Dendritic cell treated with granulocyte-macrophage colony-stimulating factor and Interleukin-4, amounts not matched to agents 40 ng/mL and 50 ng/mL, for 4 days (primary cell): ENCODE data around the gene TCHP.
"Not testable (repeated sequence)": the region's sequence is repeated elsewhere in the genome, so short reads cannot be mapped to it uniquely, and the experiment has no call there.

Source experiments
- H3K27ac Mint-ChIP-seq: one replicate; pipeline ENCODE4 v1.8.0; 2022; ENCODE audit warnings: mild to moderate bottlenecking, mixed read lengths
- H3K27me3 Mint-ChIP-seq: one replicate; pipeline ENCODE4 v1.8.0; 2022; ENCODE audit warnings: mild to moderate bottlenecking, mixed read lengths
- H3K36me3 Mint-ChIP-seq: one replicate; pipeline ENCODE4 v1.8.0; 2022; ENCODE audit warnings: low read depth, mixed read lengths
- H3K4me1 Mint-ChIP-seq: one replicate; pipeline ENCODE4 v1.8.0; 2022; ENCODE audit warnings: low read depth, mixed read lengths
- H3K4me3 Mint-ChIP-seq: one replicate; pipeline ENCODE4 v1.8.0; 2022; ENCODE audit warnings: mild to moderate bottlenecking, moderate library complexity, mixed read lengths
- H3K9me3 Mint-ChIP-seq: one replicate; pipeline ENCODE4 v1.8.0; 2022; ENCODE audit warnings: mixed read lengths
- intact Hi-C: fragments of 100-400 bp; cut with micrococcal nuclease; formaldehyde crosslinking; loops from one replicate; pipeline ENCODE4 v1.15.0; 2022

TCHP gene

DNA sequence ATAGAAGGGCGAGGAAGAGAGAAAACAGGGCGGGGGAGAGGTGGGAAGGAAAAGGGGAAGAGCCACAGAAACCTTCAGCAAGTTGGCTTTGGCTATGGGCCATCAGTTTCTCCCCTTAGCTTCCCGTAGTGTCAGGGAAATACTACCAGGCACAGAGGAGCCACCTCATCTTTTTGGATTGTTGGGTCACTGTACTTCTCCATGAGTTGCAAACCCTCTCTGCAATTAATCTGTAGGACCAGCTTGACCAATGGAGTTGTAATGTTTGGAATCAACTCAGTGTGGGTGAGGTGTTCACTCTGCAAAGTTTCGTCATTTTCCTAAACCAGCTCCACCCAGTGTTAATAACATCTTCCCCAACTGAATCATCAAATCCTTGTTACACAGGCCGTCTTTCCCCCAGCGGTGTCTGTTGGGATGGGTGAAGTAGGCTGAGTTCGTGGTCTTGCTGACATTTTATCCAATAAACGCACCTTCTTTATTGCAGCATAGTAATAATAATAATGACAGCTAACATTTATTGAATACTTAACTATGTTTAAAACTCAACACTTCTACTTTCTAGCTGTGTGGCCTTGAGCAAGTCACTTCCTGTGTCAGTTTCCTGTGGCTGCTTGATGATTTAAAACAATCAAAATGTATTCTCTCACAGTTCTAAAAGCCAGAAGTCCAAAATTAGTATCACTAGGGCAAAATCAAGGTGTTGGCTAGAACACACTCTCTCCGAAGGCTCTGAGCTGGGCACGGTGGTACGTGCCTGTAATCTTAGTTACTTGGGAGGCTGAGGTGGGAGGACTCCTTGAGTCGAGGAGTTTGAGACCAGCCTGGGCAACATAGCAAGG, 11.7 kb upstream of the TCHP start:
- Mint-ChIP-seq H3K36me3 (no peaks in the 10 kb centered on the region), H3K27me3 (no peaks in the 10 kb centered on the region), H3K9me3 (no peaks in the 10 kb centered on the region), H3K4me1 (peaks cover 47% of the 10 kb centered on the region), H3K27ac (peak overlapping the region; percentile 92), H3K4me3 (peak overlapping the region; percentile 34)
- intact Hi-C loops, result no loop called here

DNA sequence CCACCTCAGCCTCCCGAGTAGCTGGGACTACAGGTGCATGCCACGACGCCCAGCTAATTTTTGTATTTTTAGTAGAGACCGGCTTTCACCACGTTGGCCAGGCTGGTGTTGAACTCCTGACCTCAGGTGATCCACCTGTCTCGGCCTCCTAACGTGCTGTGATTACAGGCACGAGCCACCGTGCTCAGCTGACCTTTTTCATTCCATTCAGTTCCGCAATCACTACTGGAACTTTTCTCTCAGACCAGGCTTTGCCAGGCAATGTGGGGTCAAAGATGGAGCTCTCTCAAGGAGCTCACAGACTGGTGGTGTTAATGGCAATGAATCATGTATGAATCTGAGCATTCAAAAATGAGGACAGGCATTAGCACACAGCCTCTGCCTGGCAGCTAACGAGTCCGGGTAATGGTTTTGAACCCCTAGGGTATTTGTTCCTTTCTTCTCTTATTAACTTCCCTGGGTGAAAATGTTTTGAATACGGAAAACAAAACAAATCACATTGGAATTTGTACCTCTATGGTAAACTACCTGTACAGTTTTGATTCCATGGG, 9.4 kb upstream of the TCHP start:
- Mint-ChIP-seq H3K27ac (no peak overlapping the region), H3K27me3 (no peaks in the 10 kb centered on the region), H3K4me3 (no peak overlapping the region), H3K4me1 (peaks cover 53% of the 10 kb centered on the region), H3K36me3 (no peaks in the 10 kb centered on the region), H3K9me3 (no peaks in the 10 kb centered on the region)
- intact Hi-C loops, result no loop called here

DNA sequence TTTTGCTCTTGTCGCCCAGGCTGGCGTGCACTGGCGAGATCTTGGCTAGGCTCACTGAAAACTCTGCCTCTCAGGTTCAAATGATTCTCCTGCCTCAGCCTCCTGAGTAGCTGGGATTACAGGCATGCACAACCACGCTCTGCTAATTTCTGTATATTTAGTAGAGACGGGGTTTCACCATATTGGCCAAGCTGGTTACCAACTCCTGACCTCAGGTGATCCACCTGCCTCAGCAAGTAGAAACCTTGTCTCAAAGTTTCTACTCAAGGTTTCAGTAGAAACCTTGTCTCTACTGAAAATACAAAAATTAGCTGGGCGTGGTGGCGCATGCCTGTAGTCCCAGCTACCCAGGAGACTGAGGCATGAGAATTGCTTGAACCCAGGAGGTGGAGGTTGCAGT, 8.3 kb upstream of the TCHP start:
- H3K9me3 Mint-ChIP-seq, H3K4me3 Mint-ChIP-seq, H3K36me3 Mint-ChIP-seq, H3K27me3 Mint-ChIP-seq, intact Hi-C loops: not testable (repeated sequence)
- Mint-ChIP-seq H3K27ac (peak overlapping the region; percentile 10), H3K4me1 (peaks cover 53% of the 10 kb centered on the region)

DNA sequence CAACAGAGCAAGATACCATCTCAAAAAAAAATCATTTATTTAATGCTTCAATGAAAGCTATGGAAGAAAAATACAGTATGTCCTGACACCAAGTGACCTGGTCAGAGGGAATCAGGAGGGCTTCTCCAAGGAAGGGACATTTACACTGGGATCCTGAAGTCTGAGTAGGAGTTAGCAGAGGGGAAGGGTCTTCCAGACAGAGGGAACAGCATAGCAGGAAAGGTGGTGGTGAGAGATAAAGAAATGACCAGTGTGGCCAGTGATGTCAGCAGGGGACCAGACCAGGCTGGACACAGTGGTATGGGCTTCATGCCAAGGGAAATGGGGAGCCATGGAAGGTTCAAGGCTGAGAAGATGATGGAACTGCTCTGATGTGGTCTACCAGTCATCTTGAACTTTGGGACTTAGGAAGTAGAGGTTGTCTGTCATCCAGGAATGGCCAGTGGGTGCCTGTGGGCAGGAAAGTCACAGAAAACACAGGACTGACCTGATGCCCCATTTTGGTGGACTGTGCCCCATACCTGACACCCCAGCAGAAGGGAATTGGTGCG, 7.8 kb upstream of the TCHP start:
- Mint-ChIP-seq H3K9me3 (no peaks in the 10 kb centered on the region), H3K27me3 (no peaks in the 10 kb centered on the region), H3K27ac (peak overlapping the region; percentile 10), H3K36me3 (no peaks in the 10 kb centered on the region), H3K4me1 (peaks cover 48% of the 10 kb centered on the region), H3K4me3 (no peak overlapping the region)
- intact Hi-C loops, result no loop called here

DNA sequence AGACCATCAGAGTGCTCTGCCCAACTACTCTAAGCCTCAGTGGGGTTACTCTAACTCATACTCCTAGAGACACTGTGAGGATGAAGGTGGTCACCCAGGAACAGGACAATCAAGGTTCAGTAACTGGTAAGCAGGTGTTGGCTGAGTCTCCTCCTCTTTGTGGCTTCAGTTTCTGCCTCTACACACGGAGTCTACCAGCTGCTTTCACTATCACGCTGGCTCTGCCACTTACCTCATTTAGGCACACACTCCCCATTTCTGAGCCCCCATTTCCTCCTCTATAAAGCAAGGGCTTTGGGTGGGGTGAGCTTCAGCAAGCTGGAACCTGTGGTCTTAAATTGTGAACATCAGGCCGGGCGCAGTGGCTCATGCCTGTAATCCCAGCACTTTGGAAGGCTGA, 7.3 kb upstream of the TCHP start:
- no peak overlapping the region for H3K27ac Mint-ChIP-seq

DNA sequence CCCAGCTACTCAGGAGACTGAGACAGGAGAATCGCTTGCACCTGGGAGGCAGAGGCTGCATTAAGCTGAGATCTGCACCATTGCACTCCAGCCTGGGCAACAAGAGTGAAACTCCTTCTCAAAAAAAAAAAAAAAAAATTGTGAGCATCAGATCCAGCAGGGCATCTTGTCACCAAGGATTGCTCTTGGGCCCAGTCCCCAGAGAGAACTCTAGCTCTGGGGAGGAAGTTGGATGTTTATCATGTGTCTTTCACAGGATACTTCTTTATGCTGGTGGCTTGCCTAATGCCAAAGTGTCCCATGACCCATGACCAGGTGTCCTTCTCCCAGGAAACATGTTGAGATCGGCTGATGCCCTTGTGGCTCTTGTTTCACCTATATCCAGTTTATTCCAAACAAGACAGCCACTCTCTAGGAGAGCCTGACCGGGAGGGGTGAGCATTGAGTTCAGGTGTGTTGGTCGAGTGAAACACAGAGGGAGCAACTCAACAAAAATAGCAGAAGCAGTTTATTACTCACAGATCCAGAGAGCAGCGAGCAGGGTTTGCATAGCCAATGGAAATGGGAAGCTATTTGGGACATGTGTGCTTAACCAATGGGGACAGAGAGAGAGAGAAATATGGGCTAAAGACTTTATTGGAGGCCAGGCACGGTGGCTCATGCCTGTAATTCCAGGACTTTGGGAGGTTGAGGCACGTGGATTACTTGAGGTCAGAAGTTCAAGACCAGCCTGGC, 6.6 kb upstream of the TCHP start:
- Mint-ChIP-seq H3K27me3 (no peaks in the 10 kb centered on the region), H3K36me3 (no peaks in the 10 kb centered on the region), H3K4me3 (no peak overlapping the region), H3K9me3 (no peaks in the 10 kb centered on the region), H3K4me1 (peaks cover 36% of the 10 kb centered on the region), H3K27ac (no peak overlapping the region)
- intact Hi-C loops, result no loop called here

More for the DNA sequence above, 7.3 kb upstream of the TCHP start:
- Mint-ChIP-seq H3K4me3 (no peak overlapping the region), H3K27me3 (no peaks in the 10 kb centered on the region), H3K36me3 (no peaks in the 10 kb centered on the region), H3K4me1 (peaks cover 43% of the 10 kb centered on the region), H3K9me3 (no peaks in the 10 kb centered on the region)
- intact Hi-C loops, result no loop called here

DNA sequence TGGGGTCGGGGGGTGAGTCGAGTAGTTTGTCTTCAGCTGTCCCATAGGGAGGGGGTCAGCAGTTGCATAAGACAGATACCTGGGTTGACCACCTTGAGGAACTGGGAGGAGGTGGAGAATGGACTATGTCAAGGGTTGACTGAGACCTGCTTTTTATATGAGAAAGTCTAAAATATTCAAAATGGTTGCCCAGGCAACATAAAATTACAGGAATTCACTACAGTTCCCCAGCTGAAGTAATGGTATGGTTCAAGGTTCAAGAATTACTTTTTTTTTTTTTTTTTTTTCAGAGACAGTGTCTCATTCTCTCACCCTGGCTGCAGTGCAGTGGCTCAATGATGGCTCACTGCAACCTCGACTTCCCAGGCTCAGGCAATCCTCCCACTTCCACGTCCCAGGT, 5.1 kb upstream of the TCHP start:
- intact Hi-C loops, result no loop called here
- H3K9me3 Mint-ChIP-seq, result no peaks in the 10 kb centered on the region
- H3K27me3 Mint-ChIP-seq, result no peaks in the 10 kb centered on the region
- H3K4me1 Mint-ChIP-seq, result peaks cover 24% of the 10 kb centered on the region
- H3K27ac Mint-ChIP-seq, result no peak overlapping the region
- H3K36me3 Mint-ChIP-seq, result peaks cover 2% of the 10 kb centered on the region
- no peak overlapping the region for H3K4me3 Mint-ChIP-seq

DNA sequence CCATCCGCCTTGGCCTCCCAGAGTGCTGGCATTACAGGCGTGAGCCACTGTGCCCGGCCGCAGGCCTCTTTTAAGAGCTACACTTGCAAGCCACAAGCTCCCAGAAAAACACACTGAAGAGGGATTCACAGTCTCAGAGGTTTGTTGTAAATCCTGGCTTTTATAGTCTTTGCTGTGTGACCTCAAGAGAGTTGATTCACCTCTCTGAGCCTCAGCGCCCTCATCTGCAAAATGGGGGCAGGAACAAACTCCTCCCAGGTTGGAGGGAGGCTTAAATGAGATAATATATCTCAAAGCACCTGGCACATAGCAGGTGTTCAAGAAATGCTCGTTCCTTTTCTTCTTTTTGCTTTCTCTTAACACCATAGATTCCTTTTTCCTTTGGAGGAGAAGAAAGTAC, 3.9 kb upstream of the TCHP start:
- Mint-ChIP-seq H3K27me3 (no peaks in the 10 kb centered on the region), H3K36me3 (peaks cover 9% of the 10 kb centered on the region), H3K9me3 (no peaks in the 10 kb centered on the region), H3K4me1 (peaks cover 32% of the 10 kb centered on the region), H3K4me3 (no peak overlapping the region), H3K27ac (no peak overlapping the region)
- intact Hi-C loops, result no loop called here

DNA sequence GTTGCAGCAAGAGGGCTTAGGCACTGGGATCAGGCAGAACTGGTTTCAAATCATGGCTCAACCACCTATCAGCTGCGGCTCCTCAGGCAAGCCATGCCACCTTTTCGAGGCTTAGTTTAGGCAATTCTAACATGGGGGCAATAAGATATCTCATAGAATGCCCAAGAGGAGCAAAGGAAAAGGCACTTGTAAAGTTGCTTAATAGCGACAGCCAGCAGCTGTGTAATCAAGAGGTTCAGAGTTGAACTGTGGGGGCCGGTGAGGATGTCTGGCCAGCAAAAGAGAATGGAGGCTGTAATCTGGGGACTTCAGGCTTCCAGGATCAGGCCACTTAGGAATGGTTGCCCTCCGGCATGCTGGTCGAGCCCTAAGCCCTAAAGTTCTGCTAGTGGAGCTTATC, 3.0 kb upstream of the TCHP start:
- Mint-ChIP-seq H3K4me3 (no peak overlapping the region), H3K9me3 (no peaks in the 10 kb centered on the region)

DNA sequence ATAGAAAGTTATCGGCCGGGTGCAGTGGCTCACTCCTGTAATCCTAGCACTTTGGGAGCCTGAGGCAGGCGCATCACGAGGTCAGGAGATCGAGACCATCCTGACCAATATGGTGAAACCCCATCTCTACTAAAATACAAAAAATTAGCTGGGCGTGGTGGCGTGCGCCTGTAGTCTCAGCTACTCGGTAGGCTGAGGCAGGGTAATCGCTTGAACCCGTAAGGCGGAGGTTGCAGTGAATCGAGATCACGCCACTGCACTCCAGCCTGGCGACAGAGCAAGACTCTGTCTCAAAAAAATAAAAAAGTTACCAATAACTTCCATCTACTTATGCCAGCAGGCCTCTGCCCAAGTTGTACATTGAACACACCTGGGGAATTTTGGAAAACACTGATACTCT, 729 bp upstream of the TCHP start:
- Mint-ChIP-seq H3K4me1 (peaks cover 24% of the 10 kb centered on the region), H3K27ac (peak overlapping the region; percentile 94), H3K36me3 (peaks cover 26% of the 10 kb centered on the region)
- H3K9me3 Mint-ChIP-seq, H3K27me3 Mint-ChIP-seq, H3K4me3 Mint-ChIP-seq, intact Hi-C loops: not testable (repeated sequence)

More for the DNA sequence above, 3.0 kb upstream of the TCHP start:
- intact Hi-C loops, result no loop called here
- peaks cover 39% of the 10 kb centered on the region for H3K4me1 Mint-ChIP-seq
- peaks cover 9% of the 10 kb centered on the region for H3K36me3 Mint-ChIP-seq
- no peaks in the 10 kb centered on the region for H3K27me3 Mint-ChIP-seq
- H3K27ac Mint-ChIP-seq, result no peak overlapping the region

DNA sequence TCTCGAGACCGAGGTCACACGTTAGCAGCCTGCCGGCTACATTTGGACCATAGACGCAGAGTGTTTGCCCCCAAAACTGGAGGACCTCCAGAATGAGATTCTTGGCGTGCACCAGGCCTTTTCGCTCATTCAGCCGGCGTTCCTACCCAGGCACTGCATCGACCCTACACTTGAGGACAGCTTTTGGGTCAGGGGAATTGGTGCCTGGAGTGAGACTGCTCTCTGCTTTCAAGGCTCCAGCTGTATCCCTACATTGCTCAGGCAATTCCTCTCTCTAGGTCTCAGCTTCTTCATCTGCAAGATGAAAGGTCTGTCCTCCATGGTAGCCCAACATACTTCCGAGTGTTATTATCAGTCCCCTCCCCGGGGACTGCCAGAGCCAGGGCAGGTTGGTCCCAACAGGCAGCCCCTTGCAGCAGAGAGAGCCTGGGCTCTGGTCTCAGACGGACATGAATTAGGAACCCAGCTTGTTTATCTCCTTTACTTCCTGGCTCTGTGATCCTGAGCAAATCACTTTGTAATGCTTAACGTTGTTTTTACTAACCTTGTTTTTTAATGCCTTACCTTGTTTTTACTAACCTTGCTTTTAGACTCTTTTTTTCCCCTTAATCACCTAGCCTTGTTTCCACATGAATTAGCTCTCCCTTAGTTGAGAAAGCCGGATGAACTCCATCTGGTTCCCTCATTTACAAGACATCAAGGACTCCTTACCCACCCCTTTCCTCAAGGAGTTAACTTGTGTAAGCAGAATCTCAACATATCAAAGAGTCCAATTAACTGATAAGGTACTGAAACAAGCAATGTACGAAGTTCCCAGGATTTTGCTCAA, 892 bp downstream of the TCHP start:
- H3K27me3 Mint-ChIP-seq, result no peaks in the 10 kb centered on the region
- H3K36me3 Mint-ChIP-seq, result peaks cover 42% of the 10 kb centered on the region
- H3K27ac Mint-ChIP-seq, result peak overlapping the region; percentile 94
- intact Hi-C loops, result loop anchor here (10.0 kb wide), 1 partner anchor 46 kb away; no protein-coding TSS in a partner anchor
- H3K9me3 Mint-ChIP-seq, result no peaks in the 10 kb centered on the region
- peak overlapping the region; percentile 94 for H3K4me3 Mint-ChIP-seq
- H3K4me1 Mint-ChIP-seq, result peaks cover 24% of the 10 kb centered on the region

DNA sequence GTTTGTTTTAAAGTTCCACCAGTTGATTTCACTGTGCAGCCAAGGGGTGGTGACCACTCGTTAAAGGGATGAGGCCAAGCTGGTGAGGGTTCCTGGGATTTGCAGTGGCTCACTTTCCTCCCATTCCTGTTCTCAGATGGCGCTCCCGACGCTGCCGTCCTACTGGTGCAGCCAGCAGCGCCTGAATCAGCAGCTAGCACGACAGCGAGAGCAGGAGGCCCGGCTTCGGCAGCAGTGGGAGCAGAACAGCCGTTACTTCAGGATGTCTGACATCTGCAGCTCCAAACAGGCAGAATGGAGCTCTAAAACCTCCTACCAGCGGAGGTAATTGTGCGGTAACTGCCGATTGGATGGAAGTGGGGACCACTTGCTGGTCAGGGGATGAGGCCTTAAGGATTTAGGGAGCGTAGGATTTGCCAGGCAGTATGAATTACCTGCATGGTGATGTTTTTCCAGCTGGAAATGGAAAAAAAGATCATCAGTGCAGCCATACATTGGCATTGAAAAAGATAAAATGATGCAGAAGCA, 2.9 kb downstream of the TCHP start:
- H3K27me3 Mint-ChIP-seq, result no peaks in the 10 kb centered on the region
- intact Hi-C loops, result loop anchor here (10.0 kb wide), 1 partner anchor 48 kb away; no protein-coding TSS in a partner anchor
- peaks cover 62% of the 10 kb centered on the region for H3K36me3 Mint-ChIP-seq
- H3K4me1 Mint-ChIP-seq, result peaks cover 28% of the 10 kb centered on the region
- no peak overlapping the region for H3K27ac Mint-ChIP-seq
- no peak overlapping the region for H3K4me3 Mint-ChIP-seq
- H3K9me3 Mint-ChIP-seq, result no peaks in the 10 kb centered on the region

DNA sequence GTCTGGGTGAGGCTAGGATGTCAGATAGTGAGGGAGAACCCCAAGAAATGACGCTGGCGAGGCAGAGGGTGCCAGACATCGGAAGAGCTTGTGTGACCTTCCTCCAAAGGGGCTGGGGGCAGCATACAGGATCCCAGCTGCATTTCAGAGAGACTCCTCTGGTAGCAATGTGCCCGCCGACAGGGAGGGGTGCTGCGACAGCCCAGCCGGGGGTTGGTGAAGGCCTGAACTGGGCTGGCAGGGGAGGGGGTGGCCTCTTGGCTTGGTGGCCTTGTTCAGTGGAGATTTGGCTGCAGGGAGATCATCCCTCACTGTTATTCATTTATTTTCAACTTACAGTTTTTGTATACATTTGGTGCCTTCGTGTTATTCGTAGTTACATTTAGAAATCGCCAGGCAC, 5.2 kb downstream of the TCHP start:
- intact Hi-C loops, result loop anchor here (10.0 kb wide), 1 partner anchor 50 kb away; no protein-coding TSS in a partner anchor
- no peaks in the 10 kb centered on the region for H3K27me3 Mint-ChIP-seq
- H3K9me3 Mint-ChIP-seq, result no peaks in the 10 kb centered on the region
- H3K4me1 Mint-ChIP-seq, result peaks cover 24% of the 10 kb centered on the region
- H3K36me3 Mint-ChIP-seq, result peaks cover 81% of the 10 kb centered on the region
- no peak overlapping the region for H3K4me3 Mint-ChIP-seq
- H3K27ac Mint-ChIP-seq, result no peak overlapping the region
